Astrocyte of the spinal cord (primary cell): ENCODE data around the gene FGFR4.

ENCODE experiments used
- DNase-seq: peaks from one replicate; pipeline ENCODE4 v3.0.0; 2011; ENCODE audit warnings: low read depth, low spot score
- H3K4me3 ChIP-seq: 2 replicates; pipeline ENCODE4 v1.5.1; 2011; ENCODE audit warnings: low read depth, mild to moderate bottlenecking, low read length, moderate library complexity
- in situ Hi-C: cut with HindIII; loops from 2 replicates; pipeline ENCODE4 v1.10.0; 2017; ENCODE audit warnings: low sequenced_read_pairs
- TF ChIP-seq, protein P1 (sequence below): IDR thresholded peaks from 2 replicates; pipeline ENCODE4 v1.5.1; 2012; ENCODE audit warnings: low read depth, mild to moderate bottlenecking, low read length, inconsistent platforms

Gene FGFR4

GRCh38 chr5:177122566-177122965, 35.9 kb downstream of the FGFR4 start:
- TF ChIP-seq, protein P1, sequence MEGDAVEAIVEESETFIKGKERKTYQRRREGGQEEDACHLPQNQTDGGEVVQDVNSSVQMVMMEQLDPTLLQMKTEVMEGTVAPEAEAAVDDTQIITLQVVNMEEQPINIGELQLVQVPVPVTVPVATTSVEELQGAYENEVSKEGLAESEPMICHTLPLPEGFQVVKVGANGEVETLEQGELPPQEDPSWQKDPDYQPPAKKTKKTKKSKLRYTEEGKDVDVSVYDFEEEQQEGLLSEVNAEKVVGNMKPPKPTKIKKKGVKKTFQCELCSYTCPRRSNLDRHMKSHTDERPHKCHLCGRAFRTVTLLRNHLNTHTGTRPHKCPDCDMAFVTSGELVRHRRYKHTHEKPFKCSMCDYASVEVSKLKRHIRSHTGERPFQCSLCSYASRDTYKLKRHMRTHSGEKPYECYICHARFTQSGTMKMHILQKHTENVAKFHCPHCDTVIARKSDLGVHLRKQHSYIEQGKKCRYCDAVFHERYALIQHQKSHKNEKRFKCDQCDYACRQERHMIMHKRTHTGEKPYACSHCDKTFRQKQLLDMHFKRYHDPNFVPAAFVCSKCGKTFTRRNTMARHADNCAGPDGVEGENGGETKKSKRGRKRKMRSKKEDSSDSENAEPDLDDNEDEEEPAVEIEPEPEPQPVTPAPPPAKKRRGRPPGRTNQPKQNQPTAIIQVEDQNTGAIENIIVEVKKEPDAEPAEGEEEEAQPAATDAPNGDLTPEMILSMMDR: no peak
- DNase-seq: no peak
- H3K4me3 ChIP-seq: no peak overlapping the region
- in situ Hi-C loops: no loop called here

- DNase-seq: no peak
- TF ChIP-seq, protein P1: no peak
- H3K4me3 ChIP-seq: no peak overlapping the region
- in situ Hi-C loops: no loop called here
These were observed 37.2 kb downstream of the FGFR4 start for GRCh38 chr5:177123789-177124485.

GRCh38 chr5:177124486-177124991, 37.8 kb downstream of the FGFR4 start:
- DNase-seq: no peak
- TF ChIP-seq, protein P1: no peak
- H3K4me3 ChIP-seq: no peak overlapping the region
- in situ Hi-C loops: no loop called here

DNA sequence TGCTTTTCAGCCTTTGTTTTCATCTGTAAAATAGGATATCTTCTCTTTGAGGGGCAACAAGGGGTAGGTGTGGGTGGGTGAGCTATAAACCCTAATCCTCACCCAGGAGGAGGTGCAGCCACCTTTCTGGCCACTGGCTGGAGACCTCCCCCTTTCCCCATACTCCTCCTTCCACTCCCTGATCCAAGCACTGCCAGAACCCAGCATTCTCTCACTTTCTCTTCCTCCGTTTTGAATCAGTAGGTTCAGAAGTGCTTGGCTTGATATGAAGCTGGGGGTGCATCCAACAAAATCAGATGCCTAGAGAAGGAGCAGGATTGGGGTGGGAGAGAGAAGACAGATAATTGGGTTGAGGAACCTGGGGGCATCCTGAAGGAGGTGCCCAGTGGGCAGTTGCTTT, 40.1 kb downstream of the FGFR4 start:
- TF ChIP-seq, protein P1: no peak

GRCh38 chr5:177128551-177128981, 41.9 kb downstream of the FGFR4 start:
- DNase-seq: no peak
- in situ Hi-C loops: no loop called here

More for the DNA sequence above, 40.1 kb downstream of the FGFR4 start:
- in situ Hi-C loops: no loop called here
- DNase-seq: no peak
- no peak overlapping the region for H3K4me3 ChIP-seq

GRCh38 chr5:177130211-177131018, 43.7 kb downstream of the FGFR4 start:
- DNase-seq: no peak
- TF ChIP-seq, protein P1: no peak
- in situ Hi-C loops: no loop called here
- H3K4me3 ChIP-seq: no peak overlapping the region

More at GRCh38 chr5:177128551-177128981, 41.9 kb downstream of the FGFR4 start:
- TF ChIP-seq, protein P1: no peak
- H3K4me3 ChIP-seq: no peak overlapping the region
